GM23338 (cell line): ENCODE results near the gene DIO3. TPM values are rescaled to one million over a fixed set of nuclear protein-coding genes. Genes with fewer than 3 reads are reported as not detected.

ENCODE experiments used
- ATAC-seq: fragments of 200-7000 bp; cut with Tn5 transposase; 3 replicates; pipeline ENCODE4 v1.9.1; 2020
- DNase-seq: peaks from one replicate; pipeline ENCODE4 v3.0.0-alpha.2; 2015; ENCODE audit warnings: low spot score
- H2AFZ ChIP-seq: fragments of 200-600 bp; sonication (generic); 2 replicates; pipeline ENCODE4 v1.8.0; 2016; ENCODE audit warnings: antibody characterized with exemption, mild to moderate bottlenecking, moderate library complexity
- H3F3A ChIP-seq: fragments of 200-600 bp; sonication (generic); replicated peaks from 2 replicates; pipeline ENCODE4 v1.8.0; 2017; ENCODE audit warnings: antibody characterized with exemption, mixed run types, low read depth
- H3K27ac ChIP-seq: fragments of 200-600 bp; sonication (generic); 2 replicates; pipeline ENCODE4 v1.6.1; 2016; ENCODE audit warnings: low read depth
- H3K27me3 ChIP-seq: fragments of 200-600 bp; sonication (generic); 2 replicates; pipeline ENCODE4 v1.8.0; 2016; ENCODE audit warnings: mild to moderate bottlenecking, mixed run types, moderate library complexity; ENCODE audit not compliant: insufficient read depth
- H3K36me3 ChIP-seq: fragments of 200-600 bp; sonication (generic); 2 replicates; pipeline ENCODE4 v1.8.0; 2016; ENCODE audit warnings: mild to moderate bottlenecking; ENCODE audit not compliant: insufficient read depth
- H3K4me1 ChIP-seq: fragments of 200-600 bp; sonication (generic); 2 replicates; pipeline ENCODE4 v1.8.0; 2016; ENCODE audit warnings: mild to moderate bottlenecking, moderate library complexity; ENCODE audit not compliant: insufficient read depth
- H3K4me2 ChIP-seq: fragments of 200-600 bp; sonication (generic); 2 replicates; pipeline ENCODE4 v1.7.1; 2017; ENCODE audit warnings: mixed run types
- H3K4me3 ChIP-seq: fragments of 200-600 bp; sonication (generic); 2 replicates; pipeline ENCODE4 v1.6.1; 2016; ENCODE audit warnings: mixed run types
- H3K79me2 ChIP-seq: fragments of 200-600 bp; sonication (generic); replicated peaks from 2 replicates; pipeline ENCODE4 v1.8.0; 2017; ENCODE audit warnings: mild to moderate bottlenecking; ENCODE audit not compliant: insufficient read depth
- H3K9me2 ChIP-seq: fragments of 200-600 bp; sonication (generic); 2 replicates; pipeline ENCODE4 v1.8.0; 2017; ENCODE audit not compliant: insufficient read depth
- H4K20me1 ChIP-seq: fragments of 200-600 bp; sonication (generic); replicated peaks from 2 replicates; pipeline ENCODE4 v1.8.0; 2017; ENCODE audit warnings: mild to moderate bottlenecking; ENCODE audit not compliant: insufficient read depth
- H3K27ac Mint-ChIP-seq: 2 replicates; pipeline ENCODE4 v1.8.0; 2020; ENCODE audit warnings: inconsistent platforms, mild to moderate bottlenecking, moderate library complexity, mixed read lengths
- H3K27me3 Mint-ChIP-seq: 3 replicates; pipeline ENCODE4 v1.8.0; 2022; ENCODE audit warnings: low read depth, mild to moderate bottlenecking, moderate library complexity, mixed read lengths, inconsistent platforms; ENCODE audit not compliant: insufficient read depth, poor library complexity
- H3K36me3 Mint-ChIP-seq: 3 replicates; pipeline ENCODE4 v1.8.0; 2021; ENCODE audit warnings: low read depth, mild to moderate bottlenecking, inconsistent platforms, moderate library complexity, mixed read lengths
- H3K4me1 Mint-ChIP-seq: 3 replicates; pipeline ENCODE4 v1.8.0; 2020; ENCODE audit warnings: mild to moderate bottlenecking, inconsistent platforms, mixed read lengths
- H3K4me3 Mint-ChIP-seq: 3 replicates; pipeline ENCODE4 v1.8.0; 2021; ENCODE audit warnings: moderate library complexity, mild to moderate bottlenecking, inconsistent platforms, mixed read lengths
- H3K9me3 Mint-ChIP-seq: 3 replicates; pipeline ENCODE4 v1.8.0; 2020; ENCODE audit warnings: moderate library complexity, mild to moderate bottlenecking, inconsistent platforms, mixed read lengths
- CREB1 ChIP-seq: fragments of 250-450 bp; sonication (Bioruptor Pico); IDR thresholded peaks from 2 replicates; pipeline ENCODE4 v1.5.0; 2020; ENCODE audit warnings: low read depth, mild to moderate bottlenecking, moderate library complexity
- EZH2 ChIP-seq: fragments of 200-600 bp; sonication (generic); IDR thresholded peaks from one replicate; pipeline ENCODE4 v1.8.0; 2017; ENCODE audit warnings: antibody characterized with exemption, mild to moderate bottlenecking, low read depth; ENCODE audit not compliant: unreplicated experiment
- EZH2phosphoT487 ChIP-seq: fragments of 200-600 bp; sonication (generic); IDR thresholded peaks from one replicate; pipeline ENCODE4 v1.8.1; 2018; ENCODE audit warnings: antibody characterized with exemption; ENCODE audit not compliant: unreplicated experiment
- JUNB ChIP-seq: IDR thresholded peaks from one replicate; pipeline ENCODE4 v1.6.1; 2016; ENCODE audit warnings: antibody characterized with exemption; ENCODE audit not compliant: unreplicated experiment
- NANOG ChIP-seq: IDR thresholded peaks from 2 replicates; pipeline ENCODE4 v1.6.1; 2016; ENCODE audit warnings: antibody characterized with exemption, borderline replicate concordance
- POLR2AphosphoS5 ChIP-seq: IDR thresholded peaks from 2 replicates; pipeline ENCODE4 v1.6.1; 2016; ENCODE audit warnings: antibody characterized with exemption, low read depth
- STAT1 ChIP-seq: IDR thresholded peaks from one replicate; pipeline ENCODE4 v1.6.1; 2016; ENCODE audit warnings: antibody characterized with exemption; ENCODE audit not compliant: unreplicated experiment
- ZNF114 ChIP-seq: fragments of 250-450 bp; sonication (Bioruptor Pico); IDR thresholded peaks from 2 replicates; pipeline ENCODE4 v1.5.0; 2020; ENCODE audit warnings: mild to moderate bottlenecking, moderate library complexity
- ZNF331 ChIP-seq: fragments of 250-450 bp; sonication (Bioruptor Pico); IDR thresholded peaks from 2 replicates; pipeline ENCODE4 v1.5.0; 2020; ENCODE audit warnings: low read depth, mild to moderate bottlenecking, moderate library complexity
- polyA plus RNA-seq: library from polyadenylated mRNA; unstranded; fragments of >200 nt; fragmentation: Nextera tagmentation; extraction: Ambion mirVana; gene quantifications from 2 replicates; pipeline ENCODE4 v1.2.1, GENCODE V29; 2016
- total RNA-seq: library from RNA; depleted of rRNA; stranded (reverse); fragments of >200 nt; shearing (Covaris generic); gene quantifications from 2 replicates; pipeline ENCODE4 v1.2.3, GENCODE V29; 2014
- TF ChIP-seq, protein P1 (sequence below): fragments of 250-450 bp; sonication (Bioruptor Pico); IDR thresholded peaks from 2 replicates; pipeline ENCODE4 v1.5.0; 2020; ENCODE audit warnings: mild to moderate bottlenecking, moderate library complexity
- TF ChIP-seq, protein P2 (sequence below): IDR thresholded peaks from 2 replicates; pipeline ENCODE4 v1.6.1; 2016; ENCODE audit warnings: antibody characterized with exemption
- TF ChIP-seq, protein P3 (sequence below): IDR thresholded peaks from one replicate; pipeline ENCODE4 v1.6.1; 2018; ENCODE audit warnings: antibody characterized with exemption; ENCODE audit not compliant: unreplicated experiment
- TF ChIP-seq, protein P4 (sequence below), 2 experiments: fragments of 200-600 bp in 1 of 2; sonication (generic) in 1 of 2; conservative IDR thresholded peaks; 2 replicates each; pipeline versions ENCODE4 v1.5.1 to v1.6.1; 2016 to 2017; ENCODE audit warnings: antibody characterized with exemption in 2 of 2, low read depth in 2 of 2, mild to moderate bottlenecking in 2 of 2, moderate library complexity in 1 of 2

Gene DIO3
- total and polyA plus RNA-seq, 2 experiments from 2014 or later = 0.10 to 0.28 TPM

DNA sequence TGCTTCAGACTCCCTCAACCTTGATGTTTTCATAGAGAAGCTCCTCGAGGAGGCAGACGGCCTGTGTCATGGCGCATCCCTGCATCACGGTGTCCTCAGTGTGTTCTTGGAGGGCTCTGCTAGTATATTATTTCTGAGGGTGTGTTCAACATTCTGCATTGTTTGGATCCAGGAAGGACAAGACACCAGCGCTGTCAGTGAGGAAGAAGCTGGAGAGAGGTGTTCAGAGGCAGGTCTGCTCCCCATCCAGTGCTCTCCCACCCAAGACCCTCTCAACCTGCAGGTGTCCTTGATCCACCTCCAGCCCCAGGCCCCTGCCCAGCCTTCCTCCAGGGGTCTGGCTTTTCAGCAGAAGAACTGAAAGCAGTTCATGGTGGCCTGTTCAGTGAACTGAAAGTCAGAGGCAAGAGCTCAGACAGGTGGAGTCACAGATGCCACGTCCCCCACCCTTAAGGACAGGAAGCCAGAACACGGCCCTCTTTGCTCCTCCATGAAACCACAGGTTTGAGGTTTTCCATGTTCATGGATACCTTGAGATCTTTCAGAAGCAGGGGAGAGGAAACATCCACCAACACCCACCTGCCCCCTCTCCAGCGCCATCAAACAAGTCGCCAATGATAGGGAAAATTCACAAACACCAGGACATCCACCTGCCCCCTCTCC is 37.4 kb downstream of the DIO3 start:
- H3K9me2 ChIP-seq = no peaks in the 10 kb centered on the region
- Mint-ChIP-seq H3K27ac (no peak overlapping the region), H3K4me1 (no peaks in the 10 kb centered on the region), H3K36me3 (peaks cover 3% of the 10 kb centered on the region; the same call in 1 of the 3 replicates), H3K9me3 (peaks cover 27% of the 10 kb centered on the region; the same call in 2 of the 3 replicates), H3K4me3 (no peak overlapping the region), H3K27me3 (peaks cover 4% of the 10 kb centered on the region)
- ATAC-seq (no peak), DNase-seq (no peak)
- no peak overlapping the region for H3K4me3 ChIP-seq
- H3K4me2 ChIP-seq = no peak overlapping the region
- no peak overlapping the region for H2AFZ ChIP-seq
- no peaks in the 10 kb centered on the region for H3F3A ChIP-seq
- H3K27me3 ChIP-seq = no peaks in the 10 kb centered on the region
- H3K36me3 ChIP-seq = no peaks in the 10 kb centered on the region
- H3K27ac ChIP-seq = no peak overlapping the region
- no peaks in the 10 kb centered on the region for H3K79me2 ChIP-seq
- no peaks in the 10 kb centered on the region for H3K4me1 ChIP-seq
- H4K20me1 ChIP-seq = no peaks in the 10 kb centered on the region
- TF ChIP-seq, protein P1, sequence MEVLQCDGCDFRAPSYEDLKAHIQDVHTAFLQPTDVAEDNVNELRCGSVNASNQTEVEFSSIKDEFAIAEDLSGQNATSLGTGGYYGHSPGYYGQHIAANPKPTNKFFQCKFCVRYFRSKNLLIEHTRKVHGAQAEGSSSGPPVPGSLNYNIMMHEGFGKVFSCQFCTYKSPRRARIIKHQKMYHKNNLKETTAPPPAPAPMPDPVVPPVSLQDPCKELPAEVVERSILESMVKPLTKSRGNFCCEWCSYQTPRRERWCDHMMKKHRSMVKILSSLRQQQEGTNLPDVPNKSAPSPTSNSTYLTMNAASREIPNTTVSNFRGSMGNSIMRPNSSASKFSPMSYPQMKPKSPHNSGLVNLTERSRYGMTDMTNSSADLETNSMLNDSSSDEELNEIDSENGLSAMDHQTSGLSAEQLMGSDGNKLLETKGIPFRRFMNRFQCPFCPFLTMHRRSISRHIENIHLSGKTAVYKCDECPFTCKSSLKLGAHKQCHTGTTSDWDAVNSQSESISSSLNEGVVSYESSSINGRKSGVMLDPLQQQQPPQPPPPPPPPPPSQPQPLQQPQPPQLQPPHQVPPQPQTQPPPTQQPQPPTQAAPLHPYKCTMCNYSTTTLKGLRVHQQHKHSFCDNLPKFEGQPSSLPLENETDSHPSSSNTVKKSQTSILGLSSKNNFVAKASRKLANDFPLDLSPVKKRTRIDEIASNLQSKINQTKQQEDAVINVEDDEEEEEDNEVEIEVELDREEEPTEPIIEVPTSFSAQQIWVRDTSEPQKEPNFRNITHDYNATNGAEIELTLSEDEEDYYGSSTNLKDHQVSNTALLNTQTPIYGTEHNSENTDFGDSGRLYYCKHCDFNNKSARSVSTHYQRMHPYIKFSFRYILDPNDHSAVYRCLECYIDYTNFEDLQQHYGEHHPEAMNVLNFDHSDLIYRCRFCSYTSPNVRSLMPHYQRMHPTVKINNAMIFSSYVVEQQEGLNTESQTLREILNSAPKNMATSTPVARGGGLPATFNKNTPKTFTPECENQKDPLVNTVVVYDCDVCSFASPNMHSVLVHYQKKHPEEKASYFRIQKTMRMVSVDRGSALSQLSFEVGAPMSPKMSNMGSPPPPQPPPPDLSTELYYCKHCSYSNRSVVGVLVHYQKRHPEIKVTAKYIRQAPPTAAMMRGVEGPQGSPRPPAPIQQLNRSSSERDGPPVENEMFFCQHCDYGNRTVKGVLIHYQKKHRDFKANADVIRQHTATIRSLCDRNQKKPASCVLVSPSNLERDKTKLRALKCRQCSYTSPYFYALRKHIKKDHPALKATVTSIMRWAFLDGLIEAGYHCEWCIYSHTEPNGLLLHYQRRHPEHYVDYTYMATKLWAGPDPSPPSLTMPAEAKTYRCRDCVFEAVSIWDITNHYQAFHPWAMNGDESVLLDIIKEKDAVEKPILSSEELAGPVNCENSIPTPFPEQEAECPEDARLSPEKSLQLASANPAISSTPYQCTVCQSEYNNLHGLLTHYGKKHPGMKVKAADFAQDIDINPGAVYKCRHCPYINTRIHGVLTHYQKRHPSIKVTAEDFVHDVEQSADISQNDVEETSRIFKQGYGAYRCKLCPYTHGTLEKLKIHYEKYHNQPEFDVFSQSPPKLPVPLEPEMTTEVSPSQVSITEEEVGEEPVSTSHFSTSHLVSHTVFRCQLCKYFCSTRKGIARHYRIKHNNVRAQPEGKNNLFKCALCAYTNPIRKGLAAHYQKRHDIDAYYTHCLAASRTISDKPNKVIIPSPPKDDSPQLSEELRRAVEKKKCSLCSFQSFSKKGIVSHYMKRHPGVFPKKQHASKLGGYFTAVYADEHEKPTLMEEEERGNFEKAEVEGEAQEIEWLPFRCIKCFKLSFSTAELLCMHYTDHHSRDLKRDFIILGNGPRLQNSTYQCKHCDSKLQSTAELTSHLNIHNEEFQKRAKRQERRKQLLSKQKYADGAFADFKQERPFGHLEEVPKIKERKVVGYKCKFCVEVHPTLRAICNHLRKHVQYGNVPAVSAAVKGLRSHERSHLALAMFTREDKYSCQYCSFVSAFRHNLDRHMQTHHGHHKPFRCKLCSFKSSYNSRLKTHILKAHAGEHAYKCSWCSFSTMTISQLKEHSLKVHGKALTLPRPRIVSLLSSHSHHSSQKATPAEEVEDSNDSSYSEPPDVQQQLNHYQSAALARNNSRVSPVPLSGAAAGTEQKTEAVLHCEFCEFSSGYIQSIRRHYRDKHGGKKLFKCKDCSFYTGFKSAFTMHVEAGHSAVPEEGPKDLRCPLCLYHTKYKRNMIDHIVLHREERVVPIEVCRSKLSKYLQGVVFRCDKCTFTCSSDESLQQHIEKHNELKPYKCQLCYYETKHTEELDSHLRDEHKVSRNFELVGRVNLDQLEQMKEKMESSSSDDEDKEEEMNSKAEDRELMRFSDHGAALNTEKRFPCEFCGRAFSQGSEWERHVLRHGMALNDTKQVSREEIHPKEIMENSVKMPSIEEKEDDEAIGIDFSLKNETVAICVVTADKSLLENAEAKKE (CRISPR knock-in tag) = no peak
- TF ChIP-seq ZNF331 (CRISPR knock-in tag) (no peak), CREB1 (CRISPR knock-in tag) (no peak), ZNF114 (CRISPR knock-in tag) (no peak), STAT1 (no peak), POLR2AphosphoS5 (no peak), NANOG (no peak), JUNB (no peak), EZH2 (no peak), EZH2phosphoT487 (no peak)
- TF ChIP-seq, protein P2, sequence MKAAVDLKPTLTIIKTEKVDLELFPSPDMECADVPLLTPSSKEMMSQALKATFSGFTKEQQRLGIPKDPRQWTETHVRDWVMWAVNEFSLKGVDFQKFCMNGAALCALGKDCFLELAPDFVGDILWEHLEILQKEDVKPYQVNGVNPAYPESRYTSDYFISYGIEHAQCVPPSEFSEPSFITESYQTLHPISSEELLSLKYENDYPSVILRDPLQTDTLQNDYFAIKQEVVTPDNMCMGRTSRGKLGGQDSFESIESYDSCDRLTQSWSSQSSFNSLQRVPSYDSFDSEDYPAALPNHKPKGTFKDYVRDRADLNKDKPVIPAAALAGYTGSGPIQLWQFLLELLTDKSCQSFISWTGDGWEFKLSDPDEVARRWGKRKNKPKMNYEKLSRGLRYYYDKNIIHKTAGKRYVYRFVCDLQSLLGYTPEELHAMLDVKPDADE = no peak
- TF ChIP-seq, protein P3, sequence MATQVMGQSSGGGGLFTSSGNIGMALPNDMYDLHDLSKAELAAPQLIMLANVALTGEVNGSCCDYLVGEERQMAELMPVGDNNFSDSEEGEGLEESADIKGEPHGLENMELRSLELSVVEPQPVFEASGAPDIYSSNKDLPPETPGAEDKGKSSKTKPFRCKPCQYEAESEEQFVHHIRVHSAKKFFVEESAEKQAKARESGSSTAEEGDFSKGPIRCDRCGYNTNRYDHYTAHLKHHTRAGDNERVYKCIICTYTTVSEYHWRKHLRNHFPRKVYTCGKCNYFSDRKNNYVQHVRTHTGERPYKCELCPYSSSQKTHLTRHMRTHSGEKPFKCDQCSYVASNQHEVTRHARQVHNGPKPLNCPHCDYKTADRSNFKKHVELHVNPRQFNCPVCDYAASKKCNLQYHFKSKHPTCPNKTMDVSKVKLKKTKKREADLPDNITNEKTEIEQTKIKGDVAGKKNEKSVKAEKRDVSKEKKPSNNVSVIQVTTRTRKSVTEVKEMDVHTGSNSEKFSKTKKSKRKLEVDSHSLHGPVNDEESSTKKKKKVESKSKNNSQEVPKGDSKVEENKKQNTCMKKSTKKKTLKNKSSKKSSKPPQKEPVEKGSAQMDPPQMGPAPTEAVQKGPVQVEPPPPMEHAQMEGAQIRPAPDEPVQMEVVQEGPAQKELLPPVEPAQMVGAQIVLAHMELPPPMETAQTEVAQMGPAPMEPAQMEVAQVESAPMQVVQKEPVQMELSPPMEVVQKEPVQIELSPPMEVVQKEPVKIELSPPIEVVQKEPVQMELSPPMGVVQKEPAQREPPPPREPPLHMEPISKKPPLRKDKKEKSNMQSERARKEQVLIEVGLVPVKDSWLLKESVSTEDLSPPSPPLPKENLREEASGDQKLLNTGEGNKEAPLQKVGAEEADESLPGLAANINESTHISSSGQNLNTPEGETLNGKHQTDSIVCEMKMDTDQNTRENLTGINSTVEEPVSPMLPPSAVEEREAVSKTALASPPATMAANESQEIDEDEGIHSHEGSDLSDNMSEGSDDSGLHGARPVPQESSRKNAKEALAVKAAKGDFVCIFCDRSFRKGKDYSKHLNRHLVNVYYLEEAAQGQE = no peak
- TF ChIP-seq, protein P4, sequence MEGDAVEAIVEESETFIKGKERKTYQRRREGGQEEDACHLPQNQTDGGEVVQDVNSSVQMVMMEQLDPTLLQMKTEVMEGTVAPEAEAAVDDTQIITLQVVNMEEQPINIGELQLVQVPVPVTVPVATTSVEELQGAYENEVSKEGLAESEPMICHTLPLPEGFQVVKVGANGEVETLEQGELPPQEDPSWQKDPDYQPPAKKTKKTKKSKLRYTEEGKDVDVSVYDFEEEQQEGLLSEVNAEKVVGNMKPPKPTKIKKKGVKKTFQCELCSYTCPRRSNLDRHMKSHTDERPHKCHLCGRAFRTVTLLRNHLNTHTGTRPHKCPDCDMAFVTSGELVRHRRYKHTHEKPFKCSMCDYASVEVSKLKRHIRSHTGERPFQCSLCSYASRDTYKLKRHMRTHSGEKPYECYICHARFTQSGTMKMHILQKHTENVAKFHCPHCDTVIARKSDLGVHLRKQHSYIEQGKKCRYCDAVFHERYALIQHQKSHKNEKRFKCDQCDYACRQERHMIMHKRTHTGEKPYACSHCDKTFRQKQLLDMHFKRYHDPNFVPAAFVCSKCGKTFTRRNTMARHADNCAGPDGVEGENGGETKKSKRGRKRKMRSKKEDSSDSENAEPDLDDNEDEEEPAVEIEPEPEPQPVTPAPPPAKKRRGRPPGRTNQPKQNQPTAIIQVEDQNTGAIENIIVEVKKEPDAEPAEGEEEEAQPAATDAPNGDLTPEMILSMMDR (conservative IDR thresholded peaks at IDR 0.05; ENCODE audit: low read depth in 2 of 2) = no peak
